ENCODE results near the gene FAM174C.

The FAM174C gene

DNA sequence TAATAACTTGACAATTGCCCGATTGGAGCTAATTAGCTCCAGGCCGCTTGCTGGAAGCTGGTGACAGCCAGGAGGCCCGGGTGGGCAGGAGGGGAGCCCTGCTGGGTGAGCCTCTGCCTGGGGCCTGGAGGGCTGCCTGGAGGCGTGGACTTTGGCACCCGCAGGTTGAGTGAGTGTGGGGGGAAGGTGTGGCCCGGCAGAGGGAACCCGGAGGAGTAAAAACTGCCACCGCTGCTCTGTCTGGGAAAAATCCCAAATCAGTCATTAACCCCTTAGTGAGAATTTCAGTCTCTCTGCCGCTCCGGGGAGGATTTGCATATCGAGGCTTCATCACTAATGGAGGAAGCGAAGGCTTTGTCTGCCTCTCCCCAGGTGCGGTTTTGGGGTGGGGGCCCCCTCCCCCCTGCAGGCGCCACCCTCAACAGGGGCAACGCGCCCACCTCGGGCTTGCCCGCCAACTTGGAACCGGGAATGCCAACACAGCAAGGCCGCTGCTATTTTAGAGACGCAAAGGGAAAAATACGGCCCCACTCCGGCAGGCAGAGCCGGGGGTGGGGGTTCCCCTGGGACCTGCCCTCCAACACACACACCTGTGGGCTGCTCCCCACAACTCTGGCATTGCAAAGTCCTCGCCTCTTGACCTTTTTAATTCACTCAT, 16.6 kb downstream of the FAM174C start:
- TF ChIP-seq, protein P1, sequence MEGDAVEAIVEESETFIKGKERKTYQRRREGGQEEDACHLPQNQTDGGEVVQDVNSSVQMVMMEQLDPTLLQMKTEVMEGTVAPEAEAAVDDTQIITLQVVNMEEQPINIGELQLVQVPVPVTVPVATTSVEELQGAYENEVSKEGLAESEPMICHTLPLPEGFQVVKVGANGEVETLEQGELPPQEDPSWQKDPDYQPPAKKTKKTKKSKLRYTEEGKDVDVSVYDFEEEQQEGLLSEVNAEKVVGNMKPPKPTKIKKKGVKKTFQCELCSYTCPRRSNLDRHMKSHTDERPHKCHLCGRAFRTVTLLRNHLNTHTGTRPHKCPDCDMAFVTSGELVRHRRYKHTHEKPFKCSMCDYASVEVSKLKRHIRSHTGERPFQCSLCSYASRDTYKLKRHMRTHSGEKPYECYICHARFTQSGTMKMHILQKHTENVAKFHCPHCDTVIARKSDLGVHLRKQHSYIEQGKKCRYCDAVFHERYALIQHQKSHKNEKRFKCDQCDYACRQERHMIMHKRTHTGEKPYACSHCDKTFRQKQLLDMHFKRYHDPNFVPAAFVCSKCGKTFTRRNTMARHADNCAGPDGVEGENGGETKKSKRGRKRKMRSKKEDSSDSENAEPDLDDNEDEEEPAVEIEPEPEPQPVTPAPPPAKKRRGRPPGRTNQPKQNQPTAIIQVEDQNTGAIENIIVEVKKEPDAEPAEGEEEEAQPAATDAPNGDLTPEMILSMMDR (IDR thresholded peaks at IDR 0.05; ENCODE audit: control insufficient read depth, extremely low read depth, insufficient read depth), result no peak
- DNase-seq (ENCODE audit: low read depth), result no peak
- H3K4me3 ChIP-seq (ENCODE audit: low read depth, low read length), result no peak overlapping the region

DNA sequence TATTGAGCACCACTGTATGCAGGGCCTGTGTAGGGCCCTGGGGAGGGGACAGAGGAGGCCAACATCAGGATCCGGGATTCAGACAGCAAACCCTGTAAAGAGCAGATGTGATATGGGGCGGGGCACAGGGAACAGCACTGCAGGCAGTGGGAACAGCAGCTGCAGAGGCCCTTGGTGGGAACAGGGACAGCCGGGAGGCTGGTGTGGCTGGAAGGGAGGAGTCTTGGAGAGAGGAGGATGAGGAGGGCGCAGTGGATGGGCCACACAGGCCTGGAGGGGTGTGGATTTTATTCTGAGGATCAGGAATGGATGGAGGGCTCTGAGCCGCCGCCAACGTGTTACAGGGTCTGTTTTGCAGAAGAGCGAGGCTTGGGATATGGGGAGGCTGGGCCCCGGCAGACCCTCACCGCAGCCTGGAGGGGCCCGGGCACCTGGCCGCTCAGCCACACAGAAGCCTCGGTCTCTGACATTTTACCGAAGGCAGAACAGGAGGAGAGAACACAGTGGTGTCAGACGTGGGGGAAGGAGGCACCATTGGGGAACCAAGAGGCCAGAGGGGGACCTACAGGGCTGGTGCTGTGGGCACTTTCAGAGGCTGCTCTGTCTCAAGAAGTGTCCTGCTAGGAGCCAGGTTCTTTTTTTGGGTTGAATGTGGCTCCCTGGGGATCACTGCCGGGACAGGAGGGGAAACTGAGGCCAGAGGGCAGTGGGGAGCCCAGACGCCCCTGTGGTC, 17.3 kb downstream of the FAM174C start:
- no peak for DNase-seq (ENCODE audit: low read depth)
- H3K4me3 ChIP-seq (ENCODE audit: low read depth, low read length), result no peak overlapping the region
- TF ChIP-seq, protein P1 (IDR thresholded peaks at IDR 0.05; ENCODE audit: control insufficient read depth, extremely low read depth, insufficient read depth), result no peak

DNA sequence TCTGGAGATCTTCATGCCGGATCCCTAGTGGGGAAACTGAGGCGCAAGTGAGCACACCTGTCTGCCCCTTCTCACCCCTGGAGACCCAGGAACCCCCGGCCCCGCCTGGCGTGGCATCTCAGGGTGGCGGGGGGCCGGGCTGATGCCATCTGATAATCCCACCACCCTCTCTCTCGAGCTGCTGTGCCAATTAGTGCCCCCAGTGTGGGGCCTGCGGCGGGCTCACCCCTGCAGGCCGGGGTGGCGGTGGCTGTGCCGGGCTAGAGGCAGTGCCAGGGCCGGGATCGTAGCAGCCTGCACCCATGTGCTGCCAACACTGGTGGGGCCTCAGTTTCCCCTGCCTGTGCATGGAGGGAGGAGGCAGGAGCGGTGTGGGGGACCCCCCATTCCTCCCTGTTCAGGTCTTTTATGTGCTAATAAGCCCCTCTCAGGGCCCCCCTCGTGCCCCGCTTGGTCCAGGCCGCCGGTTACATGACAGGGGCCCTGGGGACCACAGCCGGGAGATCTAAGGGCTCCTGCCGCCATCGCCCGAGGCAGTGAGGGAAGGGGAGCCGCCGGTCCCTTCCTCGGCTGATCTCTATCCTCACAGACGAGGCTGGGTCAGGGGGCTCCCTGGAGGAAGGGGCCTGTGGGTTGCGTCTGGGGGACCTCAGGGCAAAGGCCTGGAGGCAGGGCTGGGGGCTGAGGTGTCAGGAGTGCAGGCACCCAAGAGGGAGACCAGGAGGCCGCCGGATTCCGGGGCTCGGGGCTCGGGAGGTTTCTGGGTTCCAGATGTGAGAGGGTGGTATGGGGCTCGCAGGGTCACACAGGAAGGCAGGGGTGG, 18.7 kb downstream of the FAM174C start:
- DNase-seq (ENCODE audit: low read depth), result no peak
- TF ChIP-seq, protein P1 (IDR thresholded peaks at IDR 0.05; ENCODE audit: control insufficient read depth, extremely low read depth, insufficient read depth), result no peak
- H3K4me3 ChIP-seq (ENCODE audit: low read depth, low read length), result no peak overlapping the region

DNA sequence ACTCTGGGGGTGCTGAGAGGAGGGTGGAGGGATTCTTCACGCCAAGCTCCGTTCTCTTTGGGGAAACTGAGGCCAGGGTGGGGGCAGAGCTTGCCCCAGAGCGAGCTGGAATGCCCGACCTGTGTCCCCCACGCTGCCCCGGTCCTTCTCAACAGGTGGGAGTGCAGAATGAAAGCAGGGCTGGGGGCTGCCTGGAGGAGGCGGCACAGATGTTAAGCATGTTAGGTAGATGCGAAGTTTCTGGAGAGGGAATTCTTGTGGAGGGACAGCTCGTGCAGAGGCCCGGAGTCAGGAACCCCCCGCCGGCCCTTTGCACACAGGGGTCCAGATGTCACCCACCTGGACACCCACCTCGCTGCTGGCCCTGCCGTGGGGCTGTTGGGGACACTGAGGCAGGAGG, 19.4 kb downstream of the FAM174C start:
- no peak for DNase-seq (ENCODE audit: low read depth)
- TF ChIP-seq, protein P1 (IDR thresholded peaks at IDR 0.05; ENCODE audit: control insufficient read depth, extremely low read depth, insufficient read depth), result no peak

DNA sequence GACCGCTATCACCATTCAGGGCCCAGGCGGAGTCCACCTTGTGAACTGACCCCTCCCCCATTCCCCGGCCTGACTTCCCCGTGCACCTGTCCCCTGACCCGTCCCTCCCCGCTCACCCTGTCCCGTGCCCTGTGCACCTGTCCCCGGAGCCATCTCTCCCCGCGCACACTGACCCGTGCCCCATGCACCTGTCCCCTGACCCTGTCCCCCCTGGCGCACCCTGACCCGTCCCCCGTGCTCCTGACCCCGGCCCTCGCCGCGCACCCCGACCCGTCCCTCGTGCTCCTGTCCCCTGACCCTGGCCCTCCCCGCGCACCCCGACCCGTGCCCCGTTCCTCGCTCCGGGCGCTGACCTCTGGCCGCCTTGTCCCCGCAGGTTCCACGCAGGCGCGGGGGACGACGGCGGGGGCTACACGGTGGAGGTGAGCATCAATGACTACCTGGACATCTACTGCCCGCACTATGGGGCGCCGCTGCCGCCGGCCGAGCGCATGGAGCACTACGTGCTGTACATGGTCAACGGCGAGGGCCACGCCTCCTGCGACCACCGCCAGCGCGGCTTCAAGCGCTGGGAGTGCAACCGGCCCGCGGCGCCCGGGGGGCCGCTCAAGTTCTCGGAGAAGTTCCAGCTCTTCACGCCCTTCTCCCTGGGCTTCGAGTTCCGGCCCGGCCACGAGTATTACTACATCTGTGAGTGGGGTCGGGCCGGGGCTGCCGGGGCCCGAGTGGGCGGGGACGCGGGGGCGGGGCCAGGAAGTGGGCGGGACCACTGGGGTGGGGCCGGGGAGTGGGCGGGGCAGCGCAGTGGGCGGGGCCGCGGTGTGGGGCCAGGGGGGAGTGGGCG, 20.1 kb downstream of the FAM174C start:
- TF ChIP-seq, protein P1 (IDR thresholded peaks at IDR 0.05; ENCODE audit: control insufficient read depth, extremely low read depth, insufficient read depth), result no peak
- no peak for DNase-seq (ENCODE audit: low read depth)
- H3K4me3 ChIP-seq (ENCODE audit: low read depth, low read length), result no peak overlapping the region

More for the DNA sequence above, 19.4 kb downstream of the FAM174C start:
- no peak overlapping the region for H3K4me3 ChIP-seq (ENCODE audit: low read depth, low read length)

DNA sequence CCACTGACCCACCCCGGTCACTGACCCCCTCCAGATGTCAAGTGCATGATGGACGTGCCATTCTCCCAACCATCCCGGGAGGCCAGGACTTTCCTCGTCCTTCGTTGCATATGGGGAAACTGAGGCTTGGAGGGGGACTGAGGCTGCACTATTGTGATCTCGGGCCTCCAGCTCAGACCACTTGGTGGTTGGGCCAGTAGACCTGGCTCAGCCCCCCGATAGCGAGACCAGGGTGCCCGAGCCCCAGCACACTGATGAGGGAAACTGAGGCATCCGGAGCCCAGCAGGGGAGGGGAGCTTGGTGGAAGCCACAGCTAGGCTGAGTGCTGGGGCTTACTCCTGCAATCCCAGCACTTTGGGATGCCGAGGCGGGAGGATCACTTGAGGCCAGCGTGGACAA, 20.7 kb downstream of the FAM174C start:
- TF ChIP-seq, protein P1 (IDR thresholded peaks at IDR 0.05; ENCODE audit: control insufficient read depth, extremely low read depth, insufficient read depth), result no peak
- H3K4me3 ChIP-seq (ENCODE audit: low read depth, low read length), result no peak overlapping the region
- DNase-seq (ENCODE audit: low read depth), result no peak
